Muscle layer of duodenum (tissue), 2 donors: ENCODE measurements around the gene CRYGB.
"Not testable (repeated sequence)": the region's sequence is repeated elsewhere in the genome, so short reads cannot be mapped to it uniquely, and the experiment has no call there.

Experiments used
- H3K27ac ChIP-seq: one replicate; pipeline ENCODE4 v1.7.0; 2013; ENCODE audit warnings: mild to moderate bottlenecking, low read length
- H3K27me3 ChIP-seq: one replicate; pipeline ENCODE4 v1.7.0; 2013; ENCODE audit warnings: low read depth, mild to moderate bottlenecking, control low read depth, low read length
- H3K36me3 ChIP-seq, 2 donors: one replicate each; pipeline ENCODE4 v1.7.0; 2013; ENCODE audit warnings: low read length in 2 of 2, control low read depth in 1 of 2, mild to moderate bottlenecking in 1 of 2; ENCODE audit not compliant: insufficient read depth in 2 of 2, control insufficient read depth in 1 of 2
- H3K4me1 ChIP-seq, 2 donors: one replicate each; pipeline ENCODE4 v1.7.0; 2013; ENCODE audit warnings: low read length in 2 of 2, mild to moderate bottlenecking in 2 of 2, control low read depth in 1 of 2, moderate library complexity in 1 of 2; ENCODE audit not compliant: insufficient read depth in 2 of 2, control insufficient read depth in 1 of 2
- H3K4me3 ChIP-seq, 2 donors: one replicate each; pipeline ENCODE4 v1.7.0; 2013; ENCODE audit warnings: low read length in 2 of 2, low read depth in 1 of 2, mild to moderate bottlenecking in 1 of 2
- H3K9me3 ChIP-seq, 2 donors: one replicate each; pipeline ENCODE4 v1.7.0; 2013; ENCODE audit warnings: low read length in 2 of 2, control low read depth in 1 of 2, mild to moderate bottlenecking in 1 of 2; ENCODE audit not compliant: control insufficient read depth in 1 of 2
- donor health status: healthy.

Gene CRYGB

DNA sequence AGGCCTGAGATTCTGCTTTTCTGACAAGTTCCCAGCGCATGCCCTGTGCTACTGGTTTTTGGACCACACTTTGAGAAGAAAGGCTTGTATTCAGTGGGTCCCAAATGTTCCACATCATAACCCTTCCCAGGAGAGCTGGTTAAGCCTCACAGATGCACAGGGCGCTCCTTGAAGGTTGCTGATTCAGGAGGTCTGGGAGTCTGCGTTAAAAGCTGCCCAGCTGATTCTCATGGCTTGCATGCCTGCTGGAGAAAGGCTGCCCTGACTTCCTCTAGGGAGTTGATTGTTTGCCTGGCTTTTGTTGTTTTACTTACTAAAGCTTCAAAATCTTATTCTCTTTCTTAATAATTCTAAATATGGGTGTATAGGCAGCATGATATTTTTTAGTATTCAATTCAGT, 42.3 kb downstream of the CRYGB start:
- Histone ChIP-seq H3K27ac (no peak overlapping the region), H3K9me3 (no peaks in the 10 kb centered on the region), H3K27me3 (no peaks in the 10 kb centered on the region), H3K4me1 (no peaks in the 10 kb centered on the region), H3K4me3 (no peak overlapping the region), H3K36me3 (no peaks in the 10 kb centered on the region)

DNA sequence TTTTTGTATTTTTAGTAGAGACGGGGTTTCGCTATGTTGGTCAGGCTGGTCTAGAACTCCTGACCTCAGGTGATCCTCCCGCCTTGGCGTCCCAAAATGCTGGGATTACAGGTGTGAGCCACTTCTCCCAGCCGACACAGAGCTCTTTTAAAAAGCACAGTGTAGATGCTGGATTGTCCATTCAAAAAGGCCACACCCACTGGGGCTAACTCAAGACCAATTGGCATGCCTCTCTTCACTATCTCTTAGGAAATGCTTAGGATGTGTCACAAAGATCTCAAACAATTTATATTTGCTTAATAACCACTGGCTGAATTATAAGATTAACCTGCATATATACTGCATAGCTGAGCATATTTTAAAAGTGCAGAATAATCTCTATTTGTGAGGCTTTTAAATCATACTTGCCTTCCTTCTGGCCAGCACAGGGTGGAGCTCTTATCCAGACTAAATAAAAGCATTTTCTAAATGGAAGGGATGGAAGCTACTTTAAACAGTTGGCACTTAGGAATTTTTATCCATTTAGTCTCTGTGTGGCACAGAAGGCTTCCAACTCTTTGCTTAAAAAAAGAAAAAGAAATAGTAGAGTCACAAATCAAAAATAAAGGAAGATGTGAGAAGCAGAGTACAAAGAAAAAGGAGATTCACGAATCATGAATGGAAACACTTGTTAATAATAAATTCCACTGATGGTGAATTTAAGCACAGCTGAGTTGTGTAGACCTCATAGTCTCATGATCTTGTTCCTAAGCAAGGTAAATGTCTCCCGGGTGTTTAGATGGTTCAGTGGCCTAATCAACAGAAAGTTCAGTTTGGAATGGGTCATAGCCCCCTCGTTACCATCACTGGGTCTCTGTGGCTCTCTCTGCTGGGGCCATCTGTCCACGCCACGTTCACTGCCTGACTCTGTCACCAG, 44.0 kb downstream of the CRYGB start:
- H3K9me3 ChIP-seq = no peaks in the 10 kb centered on the region
- H3K36me3 ChIP-seq = no peaks in the 10 kb centered on the region
- no peaks in the 10 kb centered on the region for H3K27me3 ChIP-seq
- H3K4me1 ChIP-seq = no peaks in the 10 kb centered on the region
- H3K27ac ChIP-seq = no peak overlapping the region
- no peak overlapping the region for H3K4me3 ChIP-seq

DNA sequence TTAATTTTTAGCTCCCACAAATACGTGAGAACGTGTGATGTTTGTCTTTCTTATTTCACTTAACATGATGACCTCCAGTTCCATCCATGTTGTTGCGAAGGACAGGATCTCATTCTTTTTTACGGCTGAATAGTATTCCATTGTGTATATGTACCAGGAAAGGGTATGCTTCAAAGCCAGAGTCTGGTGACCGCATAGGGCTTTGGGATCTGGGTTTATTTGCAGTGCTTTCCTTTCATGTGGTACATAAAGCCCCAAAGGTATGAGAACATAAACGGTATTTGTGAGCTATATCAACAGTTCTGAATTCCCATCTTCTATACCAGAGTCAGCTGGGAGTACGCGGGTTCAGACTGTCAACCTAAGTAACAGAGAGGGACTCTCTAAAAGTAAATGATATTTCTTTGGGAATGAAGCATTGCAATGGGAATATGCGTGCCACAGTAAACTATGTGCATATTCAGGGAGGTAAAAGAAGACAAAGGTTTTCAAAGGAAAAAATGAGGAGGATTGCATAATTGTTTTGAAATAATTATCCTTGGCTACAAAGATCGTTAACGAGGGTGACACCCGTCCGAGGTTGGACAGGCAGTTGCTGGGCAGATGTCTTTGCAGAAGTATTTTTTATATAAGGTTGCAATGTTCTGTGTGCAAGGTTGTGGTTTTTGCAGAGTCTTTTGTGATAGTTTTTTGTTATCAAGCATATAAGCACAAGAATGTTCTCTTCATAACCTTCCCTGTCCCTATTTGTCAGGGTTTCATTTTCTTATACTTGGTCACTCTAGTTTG, 46.1 kb downstream of the CRYGB start:
- H3K4me1 ChIP-seq = no peaks in the 10 kb centered on the region
- H3K27me3 ChIP-seq = no peaks in the 10 kb centered on the region
- no peak overlapping the region for H3K27ac ChIP-seq
- no peaks in the 10 kb centered on the region for H3K36me3 ChIP-seq
- no peak overlapping the region for H3K4me3 ChIP-seq
- H3K9me3 ChIP-seq = no peaks in the 10 kb centered on the region

DNA sequence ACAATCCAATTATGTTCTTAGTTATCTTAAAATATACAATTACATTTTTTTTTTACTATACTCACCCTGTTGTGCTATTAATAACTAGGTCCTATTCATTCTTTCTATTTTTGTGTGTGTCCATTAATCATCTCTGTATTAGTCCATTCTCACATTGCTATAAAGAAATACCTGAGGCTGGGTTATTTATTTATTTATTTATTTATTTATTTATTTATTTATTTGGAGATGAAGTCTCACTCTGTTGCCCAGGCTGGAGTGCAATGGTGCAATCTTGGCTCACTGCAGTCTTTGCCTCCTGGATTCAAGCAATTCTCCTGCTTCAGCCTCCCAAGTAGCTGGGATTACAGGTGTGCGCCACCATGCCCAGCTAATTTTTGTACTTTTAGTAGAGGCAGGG, 47.3 kb downstream of the CRYGB start:
- not testable (repeated sequence) for H3K9me3 ChIP-seq, H3K4me3 ChIP-seq, H3K4me1 ChIP-seq, H3K36me3 ChIP-seq, H3K27me3 ChIP-seq, H3K27ac ChIP-seq

DNA sequence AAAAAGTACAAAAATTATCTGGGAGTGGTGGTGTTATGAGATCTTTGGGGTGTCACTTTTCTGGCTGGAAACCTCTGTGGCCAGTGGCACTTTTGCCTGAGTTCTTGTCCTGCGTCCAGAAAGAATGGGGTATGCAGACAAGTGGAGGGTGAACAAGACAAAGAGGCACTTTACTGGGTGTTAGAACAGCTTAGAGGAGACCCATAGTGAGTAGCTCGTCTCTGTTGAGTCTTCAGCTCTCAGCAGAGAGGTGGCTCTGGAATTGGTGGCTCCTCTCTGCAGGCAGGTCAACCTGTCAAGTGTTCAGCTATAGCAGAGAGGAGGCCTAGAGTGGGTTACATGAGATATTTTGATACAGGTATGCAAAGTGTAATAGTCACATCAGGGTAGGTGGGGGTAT, 47.7 kb downstream of the CRYGB start:
- H3K36me3 ChIP-seq = no peaks in the 10 kb centered on the region
- no peaks in the 10 kb centered on the region for H3K9me3 ChIP-seq
- H3K4me1 ChIP-seq = no peaks in the 10 kb centered on the region
- no peak overlapping the region for H3K4me3 ChIP-seq
- no peak overlapping the region for H3K27ac ChIP-seq
- H3K27me3 ChIP-seq = no peaks in the 10 kb centered on the region

DNA sequence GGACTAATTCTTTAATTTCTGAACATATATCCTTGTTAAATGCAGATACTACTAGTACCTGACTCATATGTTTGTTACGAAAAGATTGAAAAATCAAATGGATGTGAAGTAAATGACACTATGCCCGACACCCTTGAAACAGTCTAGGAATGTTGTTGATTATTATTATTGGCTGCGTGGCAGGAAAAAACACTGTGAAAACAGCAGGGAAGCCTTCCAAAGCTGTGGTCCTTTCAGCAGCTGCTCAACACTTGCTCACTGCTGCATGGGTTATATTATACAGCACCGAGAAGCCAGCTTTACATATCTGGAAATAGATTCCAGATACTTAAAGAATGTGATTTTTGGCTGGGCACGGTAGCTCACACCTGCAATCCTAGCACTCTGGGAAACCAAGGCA, 48.2 kb downstream of the CRYGB start:
- H3K27me3 ChIP-seq = no peaks in the 10 kb centered on the region
- no peak overlapping the region for H3K4me3 ChIP-seq
- no peaks in the 10 kb centered on the region for H3K9me3 ChIP-seq
- no peak overlapping the region for H3K27ac ChIP-seq
- no peaks in the 10 kb centered on the region for H3K4me1 ChIP-seq
- no peaks in the 10 kb centered on the region for H3K36me3 ChIP-seq

DNA sequence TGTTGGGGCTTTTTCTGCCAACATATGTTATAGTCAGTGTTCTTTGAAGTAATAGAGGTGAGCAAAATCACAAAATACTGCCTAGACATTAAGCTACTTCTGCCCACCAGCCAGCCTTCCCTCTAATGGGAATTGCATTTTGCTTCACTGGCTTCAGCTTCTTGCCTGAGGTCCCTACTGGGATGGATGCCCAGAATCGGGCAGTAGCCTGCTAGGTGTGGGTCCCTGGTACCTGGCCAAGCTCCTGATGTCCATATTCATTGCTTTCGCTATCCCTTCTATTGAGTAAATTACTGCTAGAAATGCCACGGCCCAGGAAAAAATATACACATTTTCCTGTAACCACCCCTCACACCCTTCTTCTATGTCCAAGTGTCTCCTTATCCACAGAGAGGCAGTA, 48.6 kb downstream of the CRYGB start:
- Histone ChIP-seq H3K9me3 (no peaks in the 10 kb centered on the region), H3K4me3 (no peak overlapping the region), H3K36me3 (no peaks in the 10 kb centered on the region), H3K4me1 (no peaks in the 10 kb centered on the region), H3K27ac (no peak overlapping the region), H3K27me3 (no peaks in the 10 kb centered on the region)

DNA sequence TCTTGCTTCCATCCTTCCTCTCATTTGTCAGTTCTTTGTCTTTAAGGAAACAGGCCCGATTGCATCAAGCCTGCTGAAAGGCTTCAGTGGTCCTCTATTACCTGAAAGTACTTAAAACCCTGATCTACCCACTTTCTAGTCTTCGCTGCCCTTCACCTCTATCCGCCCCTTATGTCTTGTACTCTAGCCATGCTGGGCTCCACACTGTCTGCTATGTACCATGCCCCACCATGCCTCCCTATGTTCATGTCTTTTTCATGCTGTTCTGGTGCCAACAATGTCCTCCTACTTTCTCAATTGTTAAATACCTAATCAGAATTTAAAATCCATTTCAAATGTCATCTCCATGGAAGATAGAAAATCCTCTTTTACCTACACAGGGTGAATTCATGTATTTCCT, 49.9 kb downstream of the CRYGB start:
- H3K36me3 ChIP-seq = no peaks in the 10 kb centered on the region
- H3K4me3 ChIP-seq = no peak overlapping the region
- no peaks in the 10 kb centered on the region for H3K9me3 ChIP-seq
- no peaks in the 10 kb centered on the region for H3K4me1 ChIP-seq
- no peaks in the 10 kb centered on the region for H3K27me3 ChIP-seq
- H3K27ac ChIP-seq = no peak overlapping the region

DNA sequence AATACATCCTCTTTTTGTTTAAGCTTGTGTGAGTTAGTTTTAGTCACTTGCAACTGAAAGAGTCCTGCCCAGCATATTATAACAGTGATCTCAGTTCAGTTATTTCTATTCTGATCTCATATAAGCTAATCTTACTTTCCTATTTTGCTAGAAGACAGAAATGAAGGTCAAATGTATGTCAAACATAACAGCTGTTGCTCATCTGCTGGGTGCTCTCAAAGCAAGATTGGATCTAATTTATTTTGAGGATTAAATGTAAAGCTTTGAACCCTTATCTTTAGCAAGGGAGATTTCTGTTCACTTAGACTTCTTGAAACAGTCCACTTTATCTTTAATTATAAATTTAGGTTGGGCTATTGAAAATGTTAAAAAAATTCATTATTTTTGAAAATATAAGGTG, 52.8 kb downstream of the CRYGB start:
- Histone ChIP-seq H3K4me1 (no peaks in the 10 kb centered on the region), H3K36me3 (no peaks in the 10 kb centered on the region), H3K9me3 (no peaks in the 10 kb centered on the region), H3K27ac (no peak overlapping the region), H3K4me3 (no peak overlapping the region), H3K27me3 (no peaks in the 10 kb centered on the region)
